Ishikawa (cell line): Measurements from ENCODE around the gene CTSW.

Experiments used
- EGR1 ChIP-seq: IDR thresholded peaks from 2 replicates; pipeline ENCODE4 v1.6.1; 2012
- RAD21 ChIP-seq: IDR thresholded peaks from 2 replicates; pipeline ENCODE4 v1.6.1; 2012; ENCODE audit warnings: low read depth
- TCF12 ChIP-seq: IDR thresholded peaks from 2 replicates; pipeline ENCODE4 v1.6.1; 2012; ENCODE audit warnings: low read depth
- ZBTB7A ChIP-seq: IDR thresholded peaks from 2 replicates; pipeline ENCODE4 v1.6.1; 2012; ENCODE audit warnings: low read depth

DNA sequence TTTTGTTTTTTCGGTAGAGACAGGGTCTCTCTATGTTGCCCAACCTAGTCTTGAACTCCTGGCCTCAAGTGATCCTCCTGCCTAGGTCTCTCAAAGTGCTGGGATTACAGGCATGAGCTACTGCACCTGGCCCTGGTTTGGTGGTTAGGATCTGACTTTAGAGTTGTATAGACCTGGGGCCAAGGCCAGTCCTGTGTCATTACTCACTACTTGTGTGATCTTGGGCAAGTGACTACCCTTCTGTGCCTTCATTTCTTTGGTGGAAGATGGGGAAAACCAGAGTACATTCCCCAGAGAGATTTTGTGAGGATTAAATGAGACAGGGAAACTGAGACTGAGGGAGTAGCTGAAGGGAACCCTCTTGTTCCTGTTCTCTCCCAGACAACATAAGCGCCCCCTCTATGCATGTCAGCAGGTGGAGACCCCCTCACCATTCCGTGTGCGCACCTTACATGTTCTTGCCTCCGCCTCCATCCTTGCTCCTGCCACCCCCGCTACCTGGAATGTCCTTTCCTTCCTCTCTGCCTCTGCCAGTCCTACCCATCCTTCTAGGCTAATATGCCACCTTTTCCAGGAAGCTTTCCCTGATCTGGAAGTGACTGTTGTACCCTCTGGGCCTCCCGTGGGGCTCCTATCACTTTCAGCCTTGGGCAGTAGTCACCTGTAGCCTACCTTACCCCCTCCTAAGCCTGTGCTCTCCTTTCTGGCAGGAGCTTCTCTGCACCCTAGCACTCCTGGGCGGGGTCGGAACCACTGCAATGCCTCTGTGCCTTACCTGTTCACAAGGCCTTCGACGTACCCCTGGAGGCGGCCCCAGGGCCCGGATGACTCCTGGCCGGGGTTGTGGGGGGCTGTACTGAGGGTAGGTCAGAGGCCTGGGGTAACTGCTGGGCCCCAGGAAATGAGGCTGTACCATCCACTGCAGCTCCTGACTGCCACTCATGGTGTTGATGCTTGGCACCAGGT is 16.7 kb downstream of the CTSW start:
- TF ChIP-seq RAD21 (no peak), ZBTB7A (no peak), TCF12 (no peak), EGR1 (no peak)
